D721Med (cell line): ENCODE results near the gene DSCAM.

Source experiments
- DNase-seq: peaks from one replicate; pipeline ENCODE4 v3.0.0; 2011; ENCODE audit warnings: low spot score; ENCODE audit not compliant: insufficient read length
- FAIRE-seq: peaks from 2 replicates; lab custom pipeline; 2011; peaks lifted over from hg19 to GRCh38; lab: Jason Lieb, UNC
- CTCF ChIP-seq: IDR thresholded peaks from 2 replicates; pipeline ENCODE4 v1.5.1; 2012; ENCODE audit warnings: mild to moderate bottlenecking, control low read depth; ENCODE audit not compliant: insufficient read depth; ENCODE audit errors: missing control alignments

Gene DSCAM

GRCh38 chr21:40074198-40074597 is 772.8 kb downstream of the DSCAM start:
- TF ChIP-seq CTCF, result no peak
- no peak for DNase-seq
- FAIRE-seq, result no peak

- DNase-seq, result no peak
- TF ChIP-seq CTCF, result no peak
- FAIRE-seq, result no peak
Measured at GRCh38 chr21:40073642-40074041, 773.3 kb downstream of the DSCAM start.

GRCh38 chr21:40070871-40071270 is 776.1 kb downstream of the DSCAM start:
- TF ChIP-seq CTCF, result no peak
- DNase-seq (no peak), FAIRE-seq (no peak)

- FAIRE-seq, result no peak
- DNase-seq, result no peak
- TF ChIP-seq CTCF, result no peak
Measured at GRCh38 chr21:40067751-40068150, 779.2 kb downstream of the DSCAM start.

- TF ChIP-seq CTCF, result no peak
- FAIRE-seq (no peak), DNase-seq (no peak)
Measured at GRCh38 chr21:40066221-40066620, 780.7 kb downstream of the DSCAM start.

GRCh38 chr21:40060083-40060677 is 786.8 kb downstream of the DSCAM start:
- TF ChIP-seq CTCF, result no peak
- DNase-seq, result no peak
- FAIRE-seq, result no peak

GRCh38 chr21:40057331-40057730 is 789.6 kb downstream of the DSCAM start:
- no peak for TF ChIP-seq CTCF
- FAIRE-seq (no peak), DNase-seq (no peak)
